ENCODE results near the gene FCF1. TPM values are rescaled to one million over a fixed set of nuclear protein-coding genes. Genes with fewer than 3 reads are reported as not detected.

Gene FCF1
- total and polyA plus RNA-seq, 2 of the 4 experiments (the other 2 are of a cell fraction) = 37.1 to 45.5 TPM

DNA sequence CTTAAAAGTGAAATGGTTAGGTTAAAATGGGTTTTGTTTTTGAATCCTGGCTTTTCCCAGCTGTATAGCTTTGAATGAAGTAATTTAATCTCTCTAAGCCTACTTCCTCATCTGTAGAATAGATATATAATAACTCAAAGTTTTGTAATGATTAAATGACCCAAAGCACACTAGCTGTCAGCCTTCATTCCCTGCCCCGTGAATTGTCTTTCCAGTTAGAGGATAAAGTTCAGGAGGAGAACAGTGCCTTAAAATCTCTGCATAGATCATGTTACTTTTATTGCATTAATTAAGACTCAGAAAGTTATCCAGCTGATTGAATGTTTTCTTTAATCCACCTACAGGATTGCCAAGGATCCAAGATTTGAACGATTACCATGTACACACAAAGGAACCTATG is 19.4 kb downstream of the FCF1 start:
- no peak overlapping the region for H3K23ac ChIP-seq (ENCODE audit: low read depth, low read length)
- peaks cover 13% of the 10 kb centered on the region for H3K36me3 ChIP-seq (ENCODE audit: control insufficient read depth, insufficient read depth, low read length)
- in situ Hi-C loops (cut with MboI; ENCODE audit: low sequenced_read_pairs) = no loop called here
- no peak overlapping the region for H3K4ac ChIP-seq (ENCODE audit: low read depth, low read length)
- H2AFZ ChIP-seq (replicated peaks; ENCODE audit: low read length, poor library complexity) = no peak overlapping the region
- H3K4me3 ChIP-seq (ENCODE audit: insufficient read depth, low read depth, low read length) = no peak overlapping the region
- WGBS, 2 experiments (ENCODE audit: extremely low coverage in 2 of 2, insufficient read length in 1 of 2) = no CpG with 5 or more reads among the region's 2 CpGs
- intact Hi-C loops (cut with micrococcal nuclease) = no loop called here
- H2BK15ac ChIP-seq (ENCODE audit: low read depth, low read length) = no peak overlapping the region
- POLR2A ChIA-PET (ENCODE audit: unreplicated experiment) = no interaction called here
- H3K9me1 ChIP-seq (ENCODE audit: insufficient read depth, low read length) = 0 out of 2 replicates have a peak, but pooled peaks cover 3% of the 10 kb centered on the region
- H4K8ac ChIP-seq (ENCODE audit: low read depth in 2 of 2, low read length in 2 of 2) = no peak overlapping the region
- H4K91ac ChIP-seq (ENCODE audit: insufficient read depth, low read depth, low read length) = no peak overlapping the region
- no peak overlapping the region for H3K4me2 ChIP-seq (ENCODE audit: low read depth, low read length)
- H3K14ac ChIP-seq (replicated peaks; ENCODE audit: low read depth, low read length) = no peak overlapping the region
- TF ChIP-seq, protein P1, sequence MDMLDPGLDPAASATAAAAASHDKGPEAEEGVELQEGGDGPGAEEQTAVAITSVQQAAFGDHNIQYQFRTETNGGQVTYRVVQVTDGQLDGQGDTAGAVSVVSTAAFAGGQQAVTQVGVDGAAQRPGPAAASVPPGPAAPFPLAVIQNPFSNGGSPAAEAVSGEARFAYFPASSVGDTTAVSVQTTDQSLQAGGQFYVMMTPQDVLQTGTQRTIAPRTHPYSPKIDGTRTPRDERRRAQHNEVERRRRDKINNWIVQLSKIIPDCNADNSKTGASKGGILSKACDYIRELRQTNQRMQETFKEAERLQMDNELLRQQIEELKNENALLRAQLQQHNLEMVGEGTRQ (IDR thresholded peaks at IDR 0.05; ENCODE audit: low read depth, low read length) = no peak
- no peak for TF ChIP-seq MXI1 (IDR thresholded peaks at IDR 0.05; ENCODE audit: borderline replicate concordance, low read depth, low read length)
- TF ChIP-seq RFX5 (IDR thresholded peaks at IDR 0.05; ENCODE audit: low read depth, low read length) = no peak
- no peak for TF ChIP-seq CEBPB (IDR thresholded peaks at IDR 0.05; ENCODE audit: low read depth, low read length)
- TF ChIP-seq SMC3 (IDR thresholded peaks at IDR 0.05; ENCODE audit: low read depth, low read length) = no peak
- no peak for TF ChIP-seq BHLHE40 (IDR thresholded peaks at IDR 0.05; ENCODE audit: low read depth, low read length)
- TF ChIP-seq POLR2A (IDR thresholded peaks at IDR 0.05; ENCODE audit: low read depth, low read length) = no peak
- TF ChIP-seq CHD1 (IDR thresholded peaks at IDR 0.05; ENCODE audit: low read depth, low read length) = no peak
- TF ChIP-seq RAD21 (IDR thresholded peaks at IDR 0.05; ENCODE audit: low read length) = no peak
- no peak for TF ChIP-seq MAZ (IDR thresholded peaks at IDR 0.05; ENCODE audit: borderline replicate concordance, low read depth, low read length)
- no peak for TF ChIP-seq FOS (IDR thresholded peaks at IDR 0.05; ENCODE audit: low read depth, low read length)
- no peak for TF ChIP-seq RCOR1 (IDR thresholded peaks at IDR 0.05; ENCODE audit: insufficient replicate concordance, low read length)
- TF ChIP-seq, protein P2, sequence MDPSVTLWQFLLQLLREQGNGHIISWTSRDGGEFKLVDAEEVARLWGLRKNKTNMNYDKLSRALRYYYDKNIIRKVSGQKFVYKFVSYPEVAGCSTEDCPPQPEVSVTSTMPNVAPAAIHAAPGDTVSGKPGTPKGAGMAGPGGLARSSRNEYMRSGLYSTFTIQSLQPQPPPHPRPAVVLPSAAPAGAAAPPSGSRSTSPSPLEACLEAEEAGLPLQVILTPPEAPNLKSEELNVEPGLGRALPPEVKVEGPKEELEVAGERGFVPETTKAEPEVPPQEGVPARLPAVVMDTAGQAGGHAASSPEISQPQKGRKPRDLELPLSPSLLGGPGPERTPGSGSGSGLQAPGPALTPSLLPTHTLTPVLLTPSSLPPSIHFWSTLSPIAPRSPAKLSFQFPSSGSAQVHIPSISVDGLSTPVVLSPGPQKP (IDR thresholded peaks at IDR 0.05; ENCODE audit: borderline replicate concordance, low read depth, low read length) = no peak
- TF ChIP-seq MAFK (IDR thresholded peaks at IDR 0.05; ENCODE audit: low read depth, low read length) = no peak
- no peak overlapping the region for H3K27ac ChIP-seq (ENCODE audit: insufficient read depth, low read length)
- dilution Hi-C loops (cut with HindIII; ENCODE audit: low sequenced_read_pairs, unreplicated experiment) = no loop called here
- H4K5ac ChIP-seq (ENCODE audit: low read depth, low read length) = no peak overlapping the region
- H2BK5ac ChIP-seq (ENCODE audit: low read depth, low read length, poor library complexity, severe bottlenecking) = no peak overlapping the region
- ATAC-seq (ENCODE audit: low read depth) = no peak
- CTCF ChIA-PET = no interaction called here
- H3K27me3 ChIP-seq (ENCODE audit: control insufficient read depth, insufficient read depth, low read length) = no peaks in the 10 kb centered on the region
- DNase-seq = no peak
- H3K79me1 ChIP-seq (ENCODE audit: low read depth in 1 of 2, low read length in 2 of 2) = peaks cover 4 to 12% of the 10 kb centered on the region in 2 experiments; a peak in 3 of 4 replicates
- H3K4me1 ChIP-seq (ENCODE audit: control insufficient read depth, insufficient read depth, low read length) = no peaks in the 10 kb centered on the region
- no peak overlapping the region for H2AK9ac ChIP-seq (replicated peaks; ENCODE audit: low read depth, low read length, poor library complexity)
- H4K20me1 ChIP-seq (ENCODE audit: insufficient read depth, low read length) = no peaks in the 10 kb centered on the region
- no peak overlapping the region for H3K56ac ChIP-seq (ENCODE audit: extremely low read depth, insufficient read depth, low read length)
- no peak overlapping the region for H2BK20ac ChIP-seq (ENCODE audit: low read depth, low read length)
- H3K18ac ChIP-seq (ENCODE audit: low read depth, low read length) = no peak overlapping the region
- no peak overlapping the region for H2BK120ac ChIP-seq (ENCODE audit: low read depth, low read length)
- no peak overlapping the region for H3K9ac ChIP-seq (ENCODE audit: low read depth, low read length)
- no peak overlapping the region for H2AK5ac ChIP-seq (ENCODE audit: low read depth, low read length)
- no peaks in the 10 kb centered on the region for H3K9me3 ChIP-seq (ENCODE audit: control insufficient read depth, insufficient read depth, low read length)
- BruUV-seq (replicated peaks) = no TSS peak
